UCSD-AML1 (cell line): ENCODE data around the gene PCDHB15.
"Not testable (repeated sequence)": the region's sequence is repeated elsewhere in the genome, so short reads cannot be mapped to it uniquely, and the experiment has no call there.

Source experiments
- DNase-seq: peaks from one replicate; lab custom pipeline; 2025; ENCODE audit not compliant: unreplicated experiment; lab: John Stamatoyannopoulos, UW

PCDHB15 gene

DNA sequence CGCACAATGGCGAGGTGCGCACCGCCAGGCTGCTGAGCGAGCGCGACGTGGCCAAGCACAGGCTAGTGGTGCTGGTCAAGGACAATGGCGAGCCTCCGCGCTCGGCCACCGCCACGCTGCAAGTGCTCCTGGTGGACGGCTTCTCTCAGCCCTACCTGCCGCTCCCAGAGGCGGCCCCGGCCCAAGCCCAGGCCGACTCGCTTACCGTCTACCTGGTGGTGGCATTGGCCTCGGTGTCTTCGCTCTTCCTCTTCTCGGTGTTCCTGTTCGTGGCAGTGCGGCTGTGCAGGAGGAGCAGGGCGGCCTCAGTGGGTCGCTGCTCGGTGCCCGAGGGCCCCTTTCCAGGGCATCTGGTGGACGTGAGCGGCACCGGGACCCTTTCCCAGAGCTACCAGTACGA, 2.2 kb downstream of the PCDHB15 start:
- DNase-seq: not testable (repeated sequence)

- no peak for DNase-seq
Measured at GRCh38 chr5:141250576-141250975, 5.4 kb downstream of the PCDHB15 start.

DNA sequence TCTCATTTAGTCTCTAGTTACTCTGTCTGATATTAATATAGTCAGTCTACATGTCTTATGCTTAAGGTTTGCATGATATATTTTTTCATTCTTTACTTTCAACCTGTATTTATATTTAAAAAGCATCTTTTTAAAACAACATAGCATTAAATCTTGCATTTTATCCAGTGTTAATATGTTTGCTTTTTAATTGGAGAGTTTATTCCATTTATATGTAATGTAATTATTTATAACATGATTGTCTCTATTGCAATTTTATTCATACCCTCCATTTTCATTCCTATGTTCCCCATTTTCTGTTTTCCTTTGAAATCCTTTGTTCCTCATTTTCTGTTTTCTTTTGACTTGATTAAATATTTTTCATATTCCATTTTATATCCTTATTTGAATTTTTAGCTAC, 13.3 kb downstream of the PCDHB15 start:
- DNase-seq: no peak

- no peak for DNase-seq
Measured at GRCh38 chr5:141258948-141259347, 13.8 kb downstream of the PCDHB15 start.

DNA sequence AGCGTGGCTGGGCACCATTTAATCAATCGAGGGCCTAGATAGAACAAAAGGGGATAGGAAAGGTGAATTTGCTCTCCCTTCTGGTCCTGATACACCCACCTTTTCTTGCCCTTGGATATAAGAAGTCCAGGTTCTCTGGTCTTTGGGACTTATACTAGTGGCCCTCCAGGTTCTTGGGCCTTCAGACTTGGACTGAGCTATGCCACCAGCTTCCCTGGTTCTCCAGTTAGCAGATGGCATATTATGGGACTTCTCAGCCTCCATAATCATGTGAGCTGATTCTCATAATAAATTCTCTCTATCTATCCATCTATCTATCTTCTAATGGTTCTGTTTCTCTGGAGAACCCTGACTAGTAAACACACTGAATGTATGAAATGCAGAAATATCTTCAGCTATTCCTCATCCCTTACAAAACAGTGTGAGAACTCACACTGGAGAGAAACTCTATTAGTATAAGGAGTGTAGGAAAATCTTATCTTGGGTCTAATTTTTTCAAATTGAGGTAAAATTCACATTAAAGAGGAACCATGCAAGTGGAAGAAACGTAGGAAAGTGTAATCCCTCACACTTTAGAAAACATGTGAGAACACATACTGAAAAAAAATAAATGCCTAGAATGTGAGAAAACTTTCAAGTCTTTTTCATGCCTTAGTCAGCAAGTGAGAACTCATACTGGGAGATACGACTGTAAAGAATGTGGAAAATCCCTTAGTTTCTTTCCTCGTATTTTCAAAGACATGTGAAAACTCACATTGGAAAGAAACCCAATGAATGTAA, 15.5 kb downstream of the PCDHB15 start:
- DNase-seq: no peak

DNA sequence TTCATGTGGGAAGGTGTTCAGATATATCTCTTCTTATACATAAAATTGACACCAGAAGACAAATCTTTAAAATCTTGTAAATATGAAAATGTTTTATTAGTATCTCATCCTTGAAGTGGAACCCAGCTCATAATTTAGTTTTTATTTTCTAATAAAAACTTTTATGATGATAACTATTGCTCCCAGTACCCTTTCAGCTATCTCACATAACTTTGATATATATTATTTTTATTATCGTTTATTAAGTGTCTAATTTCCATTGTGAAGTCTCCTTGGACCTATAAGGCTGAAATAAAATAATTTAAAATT, 16.0 kb downstream of the PCDHB15 start:
- no peak for DNase-seq

GRCh38 chr5:141269195-141269594, 24.0 kb downstream of the PCDHB15 start:
- no peak for DNase-seq

- no peak for DNase-seq
Measured at GRCh38 chr5:141272906-141273305, 27.7 kb downstream of the PCDHB15 start.

DNA sequence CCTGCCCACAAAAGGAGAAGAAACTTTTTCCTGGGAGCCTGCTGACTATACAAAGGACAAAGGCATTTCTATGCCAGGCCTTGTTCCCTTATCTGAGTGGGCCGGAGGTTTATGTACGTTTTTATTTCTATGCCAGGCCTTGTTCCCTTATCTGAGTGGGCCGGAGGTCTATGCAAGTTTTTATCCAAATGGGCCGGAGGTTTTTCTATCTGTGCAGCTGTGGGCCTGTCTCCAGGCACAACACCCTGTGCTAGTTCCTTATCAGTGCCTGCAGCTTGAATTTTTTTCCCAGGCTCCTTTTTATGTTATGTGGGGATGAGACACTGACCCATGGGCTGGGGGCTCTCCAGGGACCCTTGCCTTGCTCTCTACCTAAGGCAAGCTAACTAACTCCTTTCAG, 53.2 kb downstream of the PCDHB15 start:
- no peak for DNase-seq
